HG03175 (cell line): ENCODE data around the gene OBSL1.

Source experiments
- ATAC-seq: cut with Tn5 transposase; IDR thresholded peaks from one replicate; pipeline ENCODE4 v1.9.1; 2021; ENCODE audit warnings: mild to moderate bottlenecking, moderate library complexity; ENCODE audit not compliant: unreplicated experiment

Gene OBSL1

DNA sequence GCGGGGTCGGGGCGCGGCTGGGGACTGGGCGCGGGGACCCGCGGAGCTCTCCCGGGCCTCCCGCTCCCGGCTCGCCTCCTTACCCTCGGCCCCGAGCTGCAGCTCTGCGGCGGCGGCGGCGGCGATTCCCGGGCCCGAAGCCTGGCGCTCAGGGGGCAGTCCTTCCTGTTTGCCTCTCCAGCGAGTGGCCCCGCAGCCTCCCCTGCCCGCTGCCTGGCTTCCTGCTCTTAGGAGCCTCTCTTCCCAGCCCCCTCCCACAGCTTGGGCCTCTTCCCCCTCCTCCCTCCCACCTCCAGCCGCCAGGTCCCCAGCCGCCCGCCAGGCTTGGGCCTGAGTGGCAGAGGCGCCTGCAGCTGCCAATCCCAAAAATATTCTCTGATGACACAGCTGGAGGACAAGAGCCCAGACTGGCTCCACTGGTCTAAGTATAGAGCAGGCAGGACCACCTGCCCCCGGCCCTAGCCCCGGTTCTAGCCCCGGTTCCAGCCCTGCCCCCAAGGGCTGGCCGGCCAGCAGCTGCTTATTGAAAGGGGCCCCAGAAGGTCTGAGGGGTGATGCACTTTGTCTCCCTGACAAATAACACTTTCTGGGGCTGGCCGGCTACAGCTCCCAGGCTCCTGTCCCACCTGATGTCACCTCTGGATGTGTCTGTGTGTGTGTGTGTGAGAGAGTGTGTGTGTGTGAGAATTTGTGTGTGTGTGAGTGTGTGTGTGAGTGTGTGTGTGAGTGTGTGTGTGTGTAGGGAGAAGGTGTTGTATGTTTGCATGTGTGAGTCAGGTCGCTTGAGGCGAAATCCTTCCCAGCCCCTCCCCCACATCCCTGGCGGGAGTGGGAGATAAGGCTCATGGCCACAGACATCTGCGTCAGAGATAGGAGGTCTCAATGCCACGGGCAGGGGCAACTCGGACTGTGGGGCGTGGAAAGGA lies at the start of gene OBSL1:
Gene OBSL1, minus strand, starts transcription at position 229 of the 926 bp plus-strand sequence. CDS start 307 bp downstream, outside the sequence.
- no peak for ATAC-seq

DNA sequence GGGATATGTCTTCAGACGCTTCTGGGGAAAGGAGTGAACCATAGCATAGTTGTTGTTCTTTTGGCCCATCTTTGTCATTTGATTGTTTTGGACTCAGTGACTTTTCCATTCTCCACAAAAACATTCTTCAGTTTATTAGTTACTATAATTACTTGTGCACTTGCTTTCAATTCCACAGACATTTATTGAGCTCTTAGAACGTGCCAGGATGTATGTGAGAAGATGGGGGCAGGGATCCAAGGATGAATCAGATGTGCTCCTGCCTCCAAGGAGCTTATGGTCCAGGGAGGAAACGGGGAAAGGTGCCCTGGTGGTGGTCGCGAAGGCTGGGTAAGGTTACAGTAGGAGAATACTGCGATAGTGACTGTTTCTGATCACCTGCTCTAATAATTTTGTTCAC lies 49.2 kb upstream of the OBSL1 start:
- no peak for ATAC-seq

DNA sequence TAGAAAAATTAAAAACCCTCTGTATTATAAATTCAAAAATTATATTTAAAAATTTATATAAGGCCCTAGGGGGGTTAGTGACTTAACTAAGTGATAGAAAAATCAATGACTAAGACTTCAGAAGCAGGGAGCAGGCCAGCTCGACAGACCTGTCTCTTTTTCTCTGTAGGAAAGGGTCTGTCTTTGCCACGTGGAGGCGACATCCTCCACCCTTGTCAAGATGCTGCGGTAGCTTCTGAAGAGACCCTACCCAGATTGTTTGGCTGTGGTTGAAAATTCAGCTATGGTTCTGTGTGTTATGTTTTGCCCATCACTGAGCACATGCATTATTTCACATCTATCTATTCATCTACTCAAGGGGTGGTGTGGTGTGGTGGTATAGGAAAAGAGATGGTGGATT lies 47.9 kb upstream of the OBSL1 start:
- no peak for ATAC-seq

DNA sequence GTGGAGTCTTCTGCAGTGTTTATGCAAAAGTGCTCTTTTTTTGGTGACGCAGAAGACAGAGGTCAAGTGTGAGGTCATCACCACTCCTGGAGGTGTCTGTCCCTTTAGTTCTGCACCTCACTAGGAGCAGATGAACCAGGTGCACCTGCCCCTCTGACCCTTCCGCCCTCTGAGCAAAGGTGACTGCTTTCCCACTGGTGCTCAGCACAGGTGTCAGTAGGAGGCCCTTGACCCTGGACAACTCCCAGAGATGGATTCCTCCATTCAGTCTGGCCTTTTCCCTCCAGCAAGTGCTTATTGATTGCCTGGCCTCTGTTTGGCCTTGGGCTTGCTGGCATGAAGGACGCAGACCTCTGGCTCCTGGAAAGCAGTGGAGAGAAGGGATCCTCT lies 47.4 kb upstream of the OBSL1 start:
- no peak for ATAC-seq

DNA sequence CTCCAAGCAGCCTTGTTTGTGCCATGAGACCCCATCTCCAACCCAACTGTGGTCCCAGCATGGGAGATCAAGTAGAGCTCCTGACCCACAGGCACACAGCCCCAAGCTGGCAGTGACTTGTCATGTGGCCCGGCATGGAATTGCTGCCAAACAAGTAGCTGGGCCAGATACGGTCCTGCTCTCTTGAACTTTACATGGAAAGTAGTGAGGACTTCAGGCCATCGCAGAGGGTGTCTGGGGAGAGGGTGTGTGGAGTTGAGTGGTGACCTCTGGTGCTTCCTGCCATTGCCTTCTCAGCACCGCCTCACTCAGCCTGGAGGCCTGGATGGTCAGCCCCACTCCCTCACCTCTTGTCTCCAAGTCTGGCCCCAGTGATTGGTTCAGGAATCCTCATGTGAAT lies 45.2 kb upstream of the OBSL1 start:
- ATAC-seq, result no peak

DNA sequence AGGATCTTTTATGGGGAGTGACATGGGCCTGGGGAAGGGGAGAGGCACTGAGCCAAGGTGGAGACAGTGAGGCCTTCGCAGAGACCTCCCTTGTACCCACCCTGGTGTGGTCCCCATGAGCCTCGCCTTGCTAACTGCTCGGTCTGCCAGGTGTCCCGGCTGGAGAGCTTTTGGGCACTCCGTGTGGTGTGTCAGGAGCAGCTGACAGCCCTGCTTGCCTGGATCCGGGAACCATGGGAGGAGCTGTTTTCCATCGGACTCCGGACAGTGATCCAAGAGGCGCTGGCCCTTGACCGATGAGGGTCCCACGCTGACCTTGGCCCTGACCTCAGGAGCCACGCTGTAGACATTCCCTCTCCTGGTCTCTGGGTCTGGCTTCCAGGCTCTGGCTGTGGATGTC lies 44.6 kb upstream of the OBSL1 start:
- no peak for ATAC-seq

DNA sequence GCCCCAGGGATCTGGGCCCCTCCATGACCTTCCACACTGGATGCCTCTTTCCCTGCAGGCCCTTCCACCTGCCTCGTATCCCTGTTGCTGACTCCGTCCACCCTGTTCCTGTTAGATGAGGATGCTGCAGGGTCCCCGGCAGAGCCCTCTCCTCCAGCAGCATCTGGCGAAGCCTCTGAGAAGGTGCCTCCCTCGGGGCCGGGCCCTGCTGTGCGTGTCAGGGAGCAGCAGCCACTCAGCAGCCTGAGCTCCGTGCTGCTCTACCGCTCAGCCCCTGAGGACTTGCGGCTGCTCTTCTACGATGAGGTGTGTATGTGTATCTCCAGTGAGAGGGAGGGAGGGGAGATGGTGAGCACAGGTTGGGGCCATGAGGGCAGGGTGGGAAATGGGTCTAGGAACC lies 43.7 kb upstream of the OBSL1 start:
- no peak for ATAC-seq

DNA sequence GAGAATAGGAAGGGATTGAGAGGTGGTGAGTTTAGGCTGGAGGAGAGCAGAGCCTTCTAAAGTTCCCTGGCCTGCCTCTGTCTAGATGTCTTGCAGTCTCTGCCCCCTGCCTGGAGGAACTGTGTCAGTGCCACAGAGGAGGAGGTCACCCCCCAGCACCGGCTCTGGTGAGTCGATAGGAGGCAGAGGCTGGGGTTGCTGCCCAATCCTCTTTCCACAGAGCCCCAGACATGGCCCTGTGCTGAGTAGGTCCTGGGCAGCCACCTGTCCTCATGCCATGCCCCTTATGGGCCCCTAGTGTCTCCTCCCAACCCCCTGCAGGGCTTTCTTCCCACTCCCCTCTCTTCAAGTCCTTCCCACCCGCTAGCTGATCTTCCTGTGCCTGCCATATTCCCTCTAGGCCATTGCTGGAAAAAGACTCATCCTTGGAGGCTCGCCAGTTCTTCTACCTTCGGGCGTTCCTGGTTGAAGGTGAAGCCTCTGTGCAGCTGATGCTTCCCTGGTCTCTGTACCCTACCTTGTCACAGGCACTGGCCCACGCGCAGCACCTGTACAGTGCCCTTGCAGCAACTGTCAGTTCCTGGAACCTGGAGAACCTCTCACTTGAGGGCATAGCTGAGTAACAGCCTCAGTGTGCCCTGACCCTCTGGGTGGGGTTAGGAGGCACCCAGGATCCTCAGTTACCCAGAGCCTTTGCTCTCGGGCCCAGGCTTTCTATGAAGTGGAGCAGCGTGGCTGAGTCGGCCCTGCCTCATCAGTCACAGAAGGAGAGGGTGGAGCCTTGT lies 42.9 kb upstream of the OBSL1 start:
- no peak for ATAC-seq

DNA sequence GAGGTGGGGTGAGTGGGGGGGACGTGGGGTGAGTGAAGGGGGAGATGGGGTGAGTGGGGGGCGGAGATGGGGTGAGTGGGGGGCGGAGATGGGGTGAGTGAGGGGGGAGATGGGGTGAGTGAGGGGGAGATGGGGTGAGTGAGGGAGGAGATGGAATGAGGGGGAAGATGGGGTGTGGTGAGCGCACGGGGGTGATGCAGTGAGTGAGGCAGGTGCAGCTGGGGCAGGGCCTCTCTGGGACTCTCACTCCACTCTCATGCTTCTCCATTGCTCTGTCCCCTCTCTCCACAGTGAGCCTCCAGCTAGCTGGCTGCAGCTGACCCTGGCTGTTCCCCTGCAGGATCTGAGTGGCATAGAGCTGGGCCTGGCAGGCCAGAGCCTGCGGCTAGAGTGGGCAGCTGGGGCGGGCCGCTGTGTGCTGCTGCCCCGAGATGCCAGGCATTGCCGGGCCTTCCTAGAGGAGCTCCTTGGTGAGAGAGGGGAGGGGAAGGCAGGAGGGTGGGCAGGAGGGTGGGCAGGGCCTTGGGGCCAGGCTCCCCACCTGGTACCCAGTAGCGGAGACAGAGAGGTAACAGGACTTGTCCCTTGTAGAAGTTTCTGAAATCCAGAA lies 42.2 kb upstream of the OBSL1 start:
- ATAC-seq, result no peak

DNA sequence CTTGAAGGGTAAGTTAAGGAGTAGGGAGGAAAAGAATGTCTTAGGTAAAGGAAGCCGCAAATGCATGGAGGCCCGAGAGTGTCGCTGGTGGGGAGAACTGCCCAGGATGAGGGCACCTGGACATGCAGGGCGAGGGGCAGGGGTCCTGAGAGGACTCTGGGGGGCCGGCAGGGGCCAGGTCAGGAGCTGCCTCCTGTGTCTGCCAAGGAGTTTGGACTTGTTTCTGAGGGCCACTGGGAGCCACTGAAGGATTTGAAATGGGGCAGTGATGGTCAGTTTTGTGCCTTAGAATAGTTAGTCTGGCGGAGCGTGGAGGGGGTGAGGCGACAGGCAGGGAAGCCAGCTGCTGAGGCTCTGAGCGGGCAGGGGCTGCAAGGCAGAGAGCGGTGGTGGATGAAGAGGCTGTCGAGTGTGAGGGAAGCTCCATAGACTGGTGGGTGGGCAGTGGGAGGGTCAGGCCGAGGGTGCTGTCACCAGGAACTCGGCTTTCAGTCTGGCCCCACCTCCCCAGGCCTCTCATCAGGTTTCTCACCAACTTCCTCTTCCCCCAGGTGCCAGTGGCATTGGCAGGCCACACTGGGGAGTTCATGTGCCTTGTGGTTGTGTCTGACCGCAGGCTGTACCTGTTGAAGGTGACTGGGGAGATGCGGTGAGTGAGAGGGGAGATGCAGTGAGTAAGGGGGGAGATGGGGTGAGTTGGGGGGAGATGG lies 41.4 kb upstream of the OBSL1 start:
- ATAC-seq, result peak; percentile 61

DNA sequence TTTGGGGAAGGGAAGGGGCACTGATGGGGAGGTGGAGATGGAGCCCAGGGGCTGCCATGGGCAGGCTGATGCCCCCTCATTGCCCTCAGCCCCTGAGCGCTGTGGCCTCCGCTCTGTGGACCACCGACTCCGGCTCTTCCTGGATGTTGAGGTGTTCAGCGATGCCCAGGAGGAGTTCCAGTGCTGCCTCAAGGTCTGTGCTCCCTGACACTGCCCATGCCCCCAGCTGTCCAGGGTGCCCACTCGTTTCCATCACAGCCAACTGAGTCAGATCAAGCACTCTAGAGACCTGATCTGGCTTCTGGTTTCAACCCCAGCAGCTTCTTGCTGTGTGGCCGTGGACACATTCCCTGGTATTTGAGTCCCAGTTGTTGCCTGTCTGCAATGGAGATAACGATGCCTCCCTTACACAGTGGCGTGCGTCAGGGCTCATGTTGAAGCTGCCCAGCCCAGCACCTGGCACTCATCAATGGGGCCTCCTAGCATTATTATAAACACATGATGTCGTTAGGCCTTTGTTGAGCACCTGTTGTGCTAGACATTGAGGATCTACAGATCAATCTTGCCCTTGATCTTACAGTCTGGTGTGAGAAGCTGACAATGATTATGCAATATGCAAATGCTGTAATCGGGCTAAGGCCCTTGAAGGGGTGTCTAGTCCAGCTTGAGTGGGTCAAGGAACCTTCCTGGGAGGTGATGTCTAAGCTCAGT lies 40.7 kb upstream of the OBSL1 start:
- no peak for ATAC-seq

DNA sequence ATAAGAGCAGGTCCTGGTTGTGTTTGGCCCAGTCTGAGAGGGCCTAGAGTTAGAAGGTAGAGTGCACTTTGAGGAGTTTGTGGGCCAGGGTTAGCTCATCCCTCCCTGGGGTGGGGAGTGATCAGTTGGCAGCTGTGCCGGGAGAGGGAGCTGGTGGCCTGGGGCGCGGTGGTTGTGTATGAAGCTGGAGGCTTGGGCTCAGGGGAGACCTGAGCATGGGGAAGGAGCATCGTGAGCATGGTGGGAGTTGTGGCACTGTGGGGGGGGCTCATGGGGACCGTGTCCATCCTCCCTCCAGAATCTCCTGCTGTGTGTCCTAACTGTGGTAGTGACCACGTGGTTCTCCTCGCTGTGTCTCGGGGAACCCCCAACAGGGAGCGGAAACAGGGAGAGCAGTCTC lies 40.0 kb upstream of the OBSL1 start:
- ATAC-seq, result no peak

DNA sequence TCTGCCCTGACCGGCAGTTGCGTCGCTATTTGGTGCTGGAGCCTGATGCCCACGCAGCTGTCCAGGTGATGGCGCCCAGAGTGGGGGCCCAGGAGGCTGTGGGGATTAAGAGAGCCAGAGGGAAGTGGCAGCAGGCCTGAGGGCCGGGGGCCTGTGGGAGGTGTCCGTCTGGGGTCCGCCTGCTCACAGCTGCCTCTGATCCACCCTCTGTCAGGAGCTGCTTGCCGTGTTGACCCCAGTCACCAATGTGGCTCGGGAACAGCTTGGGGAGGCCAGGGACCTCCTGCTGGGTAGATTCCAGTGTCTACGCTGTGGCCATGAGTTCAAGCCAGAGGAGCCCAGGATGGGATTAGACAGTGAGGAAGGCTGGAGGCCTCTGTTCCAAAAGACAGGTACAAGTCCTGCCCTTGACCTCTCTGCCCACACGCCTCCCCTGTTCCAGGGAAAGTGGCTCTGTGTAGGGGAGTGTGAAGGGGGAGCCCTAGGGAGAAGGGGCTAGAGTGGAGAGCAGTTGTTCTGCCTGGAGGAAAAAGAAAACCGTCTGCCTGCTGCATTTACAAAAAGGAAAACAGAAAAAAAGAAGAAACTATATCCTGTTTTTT lies 37.9 kb upstream of the OBSL1 start:
- no peak for ATAC-seq

DNA sequence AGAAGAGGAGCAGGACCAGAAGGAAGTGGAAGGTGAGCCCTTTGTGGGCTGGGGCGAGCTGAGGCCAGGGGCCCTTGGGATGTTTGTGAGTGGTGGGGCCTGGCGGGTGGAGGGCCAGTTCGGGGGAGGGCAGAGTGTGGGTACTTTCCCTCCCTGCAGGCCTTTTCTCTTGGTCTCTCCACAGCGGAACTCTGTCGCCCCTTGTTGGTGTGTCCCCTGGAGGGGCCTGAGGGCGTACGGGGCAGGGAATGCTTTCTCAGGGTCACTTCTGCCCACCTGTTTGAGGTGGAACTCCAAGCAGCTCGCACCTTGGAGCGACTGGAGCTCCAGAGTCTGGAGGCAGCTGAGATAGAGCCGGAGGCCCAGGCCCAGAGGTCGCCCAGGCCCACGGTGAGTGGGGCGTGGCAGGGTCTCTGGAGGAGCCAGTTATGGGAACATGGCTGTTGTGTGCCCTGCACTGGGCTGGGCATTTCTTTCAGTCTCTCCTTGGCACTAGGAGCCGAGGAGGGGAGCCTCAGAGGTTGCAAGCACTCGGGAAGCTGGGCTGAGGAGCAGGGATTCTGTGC lies 37.1 kb upstream of the OBSL1 start:
- ATAC-seq, result no peak

DNA sequence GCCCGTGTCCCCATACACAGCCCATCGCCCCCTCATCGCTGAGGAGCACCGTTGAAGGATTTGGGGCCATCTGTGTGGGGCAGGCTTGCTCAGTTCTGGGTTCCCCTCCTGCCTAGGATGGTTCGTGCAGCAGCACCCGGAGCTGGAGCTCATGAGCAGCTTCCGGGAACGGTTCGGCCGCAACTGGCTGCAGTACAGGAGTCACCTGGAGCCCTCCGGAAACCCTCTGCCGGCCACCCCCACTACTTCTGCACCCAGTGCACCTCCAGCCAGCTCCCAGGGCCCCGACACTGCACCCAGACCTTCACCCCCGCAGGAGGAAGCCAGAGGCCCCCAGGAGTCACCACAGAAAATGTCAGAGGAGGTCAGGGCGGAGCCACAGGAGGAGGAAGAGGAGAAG lies 36.6 kb upstream of the OBSL1 start:
- no peak for ATAC-seq

DNA sequence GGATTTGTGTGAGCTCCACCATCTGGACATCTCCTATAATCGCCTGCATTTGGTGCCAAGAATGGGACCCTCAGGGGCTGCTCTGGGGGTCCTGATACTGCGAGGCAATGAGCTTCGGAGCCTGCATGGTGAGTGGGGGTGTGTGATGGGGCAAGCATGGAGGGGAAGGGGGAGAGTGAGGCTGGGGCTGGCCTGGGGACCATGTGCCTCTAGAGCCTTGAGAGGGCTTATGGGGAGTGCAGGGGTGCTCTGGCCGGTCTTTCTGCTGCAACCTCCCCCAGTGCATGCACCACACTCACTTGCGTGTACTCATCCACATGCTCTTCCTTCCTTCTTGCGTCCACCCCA lies 34.2 kb upstream of the OBSL1 start:
- no peak for ATAC-seq

DNA sequence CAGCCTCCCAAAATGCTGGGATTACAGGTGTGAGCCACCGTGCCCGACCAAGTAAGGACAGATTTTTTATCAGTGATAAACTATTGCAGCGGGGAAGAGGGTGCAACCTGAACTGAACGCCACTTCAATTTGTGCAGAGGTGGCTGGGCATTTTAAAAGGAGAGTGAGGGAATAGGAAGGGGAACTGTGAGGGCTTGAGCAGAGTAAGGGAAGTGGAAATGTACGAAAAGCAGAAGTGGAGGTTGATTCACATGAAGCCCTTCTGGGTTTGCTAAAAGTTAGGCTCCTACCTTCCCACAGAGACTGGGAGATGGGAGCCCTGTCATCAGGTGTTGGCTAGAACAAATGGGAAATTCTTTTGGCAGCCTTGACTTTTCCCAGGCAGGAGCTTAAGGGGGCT lies 32.4 kb upstream of the OBSL1 start:
- ATAC-seq, result no peak

DNA sequence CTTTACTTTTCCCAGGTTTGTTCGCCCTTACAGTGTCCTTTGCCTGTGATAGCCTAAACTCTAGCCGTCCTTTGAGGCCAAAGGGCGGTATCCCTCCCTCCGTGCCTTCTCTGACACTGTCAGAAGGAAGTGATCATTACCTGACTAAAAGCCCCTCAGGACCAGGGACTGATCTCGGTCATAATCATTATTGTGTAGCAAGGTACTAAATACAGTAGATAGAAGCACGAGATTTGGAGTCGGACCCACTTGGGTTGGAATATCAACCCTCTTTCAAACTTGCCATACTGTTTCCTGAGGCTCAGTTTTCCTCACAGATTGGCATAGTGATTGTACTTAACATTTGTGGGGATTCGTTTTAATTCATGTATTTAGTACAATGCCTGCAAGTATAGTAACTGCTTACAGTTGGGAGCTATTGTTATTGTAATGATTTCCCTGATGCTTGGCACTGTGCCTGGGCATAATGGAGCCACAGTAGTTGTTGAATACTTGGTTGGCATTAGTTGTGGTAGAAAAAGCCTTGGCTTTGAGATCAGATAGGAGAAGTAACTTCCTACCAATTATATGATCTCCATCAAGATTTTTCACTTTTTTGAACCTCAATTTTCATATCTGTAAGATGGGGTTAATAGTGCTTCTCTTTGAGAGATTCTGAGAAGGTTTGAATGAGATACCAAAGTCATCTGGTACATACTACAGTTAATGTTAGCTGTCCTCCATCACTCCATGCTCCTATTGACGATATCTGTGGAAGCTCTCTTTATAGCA lies 27.2 kb upstream of the OBSL1 start:
- no peak for ATAC-seq
